Endothelial cell (in vitro differentiated cells): Measurements from ENCODE around the gene PIGS. TPM values are rescaled to one million over a fixed set of nuclear protein-coding genes. Genes with fewer than 3 reads are reported as not detected.

ENCODE experiments used
- DNase-seq: peaks from one replicate; pipeline ENCODE4 v3.0.0; 2021; ENCODE audit warnings: low spot score
- H3K27ac Mint-ChIP-seq: one replicate; pipeline ENCODE4 v1.8.0; 2021; ENCODE audit warnings: mixed read lengths, inconsistent platforms; ENCODE audit not compliant: unreplicated experiment
- H3K27me3 Mint-ChIP-seq: one replicate; pipeline ENCODE4 v1.8.0; 2021; ENCODE audit warnings: mild to moderate bottlenecking, moderate library complexity, mixed read lengths, inconsistent platforms; ENCODE audit not compliant: unreplicated experiment
- H3K36me3 Mint-ChIP-seq: one replicate; pipeline ENCODE4 v1.8.0; 2021; ENCODE audit warnings: mild to moderate bottlenecking, low read depth, mixed read lengths, inconsistent platforms; ENCODE audit not compliant: unreplicated experiment
- H3K4me1 Mint-ChIP-seq: one replicate; pipeline ENCODE4 v1.8.0; 2021; ENCODE audit warnings: mild to moderate bottlenecking, mixed read lengths, inconsistent platforms; ENCODE audit not compliant: unreplicated experiment
- H3K4me3 Mint-ChIP-seq: one replicate; pipeline ENCODE4 v1.8.0; 2021; ENCODE audit warnings: mild to moderate bottlenecking, mixed read lengths, inconsistent platforms; ENCODE audit not compliant: unreplicated experiment
- H3K9me3 Mint-ChIP-seq: one replicate; pipeline ENCODE4 v1.8.0; 2021; ENCODE audit warnings: mixed read lengths, inconsistent platforms; ENCODE audit not compliant: unreplicated experiment
- total RNA-seq: library from RNA; stranded (reverse); fragmentation: NEBNext Ultra II Directional; extraction: Animal tissue kit (Norgen Biotek cat#: 25700); gene quantifications from one replicate; pipeline ENCODE4 v1.2.1, GENCODE V29; 2021; ENCODE audit not compliant: unreplicated experiment
- TF ChIP-seq, protein P1 (sequence below): fragments of 200-600 bp; sonication (generic); IDR thresholded peaks from one replicate; pipeline ENCODE4 v1.5.0; 2021; ENCODE audit warnings: antibody characterized with exemption; ENCODE audit not compliant: unreplicated experiment

PIGS gene
- total RNA-seq, 1 donor from 2014 or later: 53.6 TPM

DNA sequence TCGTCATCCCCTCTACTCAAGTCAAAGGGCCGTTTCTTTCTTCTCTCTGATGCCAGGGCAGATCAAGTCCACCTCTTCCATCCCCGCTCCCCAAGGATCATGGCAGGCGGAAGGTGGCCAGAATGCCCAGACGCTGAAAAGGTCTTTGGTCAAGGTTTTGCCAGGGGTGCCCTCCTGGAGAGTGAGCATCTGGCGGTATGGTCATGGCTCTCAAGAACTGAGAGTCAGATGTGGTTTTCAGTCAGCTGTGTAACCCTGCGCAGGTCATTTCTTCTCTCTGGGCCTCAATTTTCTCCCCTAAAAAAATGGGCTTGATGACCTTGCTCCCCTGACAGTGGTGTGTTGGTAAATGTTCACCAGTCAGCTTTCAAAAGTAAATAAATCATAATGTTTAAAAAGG, 52.7 kb downstream of the PIGS start:
- no peaks in the 10 kb centered on the region for H3K36me3 Mint-ChIP-seq
- peaks cover 7% of the 10 kb centered on the region for H3K4me1 Mint-ChIP-seq
- no peak for DNase-seq
- TF ChIP-seq, protein P1, sequence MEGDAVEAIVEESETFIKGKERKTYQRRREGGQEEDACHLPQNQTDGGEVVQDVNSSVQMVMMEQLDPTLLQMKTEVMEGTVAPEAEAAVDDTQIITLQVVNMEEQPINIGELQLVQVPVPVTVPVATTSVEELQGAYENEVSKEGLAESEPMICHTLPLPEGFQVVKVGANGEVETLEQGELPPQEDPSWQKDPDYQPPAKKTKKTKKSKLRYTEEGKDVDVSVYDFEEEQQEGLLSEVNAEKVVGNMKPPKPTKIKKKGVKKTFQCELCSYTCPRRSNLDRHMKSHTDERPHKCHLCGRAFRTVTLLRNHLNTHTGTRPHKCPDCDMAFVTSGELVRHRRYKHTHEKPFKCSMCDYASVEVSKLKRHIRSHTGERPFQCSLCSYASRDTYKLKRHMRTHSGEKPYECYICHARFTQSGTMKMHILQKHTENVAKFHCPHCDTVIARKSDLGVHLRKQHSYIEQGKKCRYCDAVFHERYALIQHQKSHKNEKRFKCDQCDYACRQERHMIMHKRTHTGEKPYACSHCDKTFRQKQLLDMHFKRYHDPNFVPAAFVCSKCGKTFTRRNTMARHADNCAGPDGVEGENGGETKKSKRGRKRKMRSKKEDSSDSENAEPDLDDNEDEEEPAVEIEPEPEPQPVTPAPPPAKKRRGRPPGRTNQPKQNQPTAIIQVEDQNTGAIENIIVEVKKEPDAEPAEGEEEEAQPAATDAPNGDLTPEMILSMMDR: no peak
- peaks cover 12% of the 10 kb centered on the region for H3K27me3 Mint-ChIP-seq
- no peak overlapping the region for H3K27ac Mint-ChIP-seq
- no peaks in the 10 kb centered on the region for H3K9me3 Mint-ChIP-seq
- H3K4me3 Mint-ChIP-seq: no peak overlapping the region

DNA sequence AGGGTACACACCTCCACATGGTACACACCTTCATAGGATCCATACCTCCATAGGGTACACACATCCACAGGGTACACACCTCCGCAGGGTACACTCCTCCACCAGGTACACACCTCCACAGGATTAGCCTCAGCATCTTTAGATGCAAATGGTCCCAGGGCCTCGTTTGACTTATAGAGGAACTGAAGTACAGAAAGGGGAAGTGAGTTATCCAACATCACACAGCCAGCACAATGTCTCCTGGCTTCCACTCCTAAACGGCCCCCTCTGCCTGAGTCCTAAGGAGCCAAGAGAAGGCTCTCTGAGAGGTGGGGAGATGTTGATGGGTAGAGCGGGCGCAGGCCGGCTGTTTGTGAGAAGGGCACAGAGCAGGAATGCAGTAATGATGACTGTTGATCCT, 53.2 kb downstream of the PIGS start:
- no peak overlapping the region for H3K4me3 Mint-ChIP-seq
- DNase-seq: no peak
- H3K27me3 Mint-ChIP-seq: peaks cover 12% of the 10 kb centered on the region
- H3K4me1 Mint-ChIP-seq: peaks cover 7% of the 10 kb centered on the region
- no peak overlapping the region for H3K27ac Mint-ChIP-seq
- TF ChIP-seq, protein P1: no peak
- no peaks in the 10 kb centered on the region for H3K9me3 Mint-ChIP-seq
- no peaks in the 10 kb centered on the region for H3K36me3 Mint-ChIP-seq

DNA sequence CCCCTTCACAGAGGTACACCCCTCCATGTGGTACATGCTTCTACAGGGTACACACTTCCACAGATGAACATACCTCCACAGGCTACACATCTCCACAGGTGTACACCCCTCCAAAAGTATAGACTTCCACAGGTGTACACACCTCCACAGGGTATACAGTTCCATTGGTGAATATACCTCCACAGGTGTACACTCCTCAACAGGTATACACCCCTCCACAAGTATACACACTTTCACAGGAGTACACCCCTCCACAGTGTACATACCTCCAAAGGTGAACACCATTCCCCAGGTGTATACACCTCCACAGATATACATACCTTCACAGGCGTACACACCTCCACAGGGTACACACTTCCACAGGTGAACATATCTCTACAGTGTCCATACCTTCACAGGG, 55.8 kb downstream of the PIGS start:
- H3K9me3 Mint-ChIP-seq: no peaks in the 10 kb centered on the region
- no peak for DNase-seq
- no peak overlapping the region for H3K4me3 Mint-ChIP-seq
- TF ChIP-seq, protein P1: no peak
- H3K27ac Mint-ChIP-seq: no peak overlapping the region
- peaks cover 2% of the 10 kb centered on the region for H3K4me1 Mint-ChIP-seq
- H3K36me3 Mint-ChIP-seq: no peaks in the 10 kb centered on the region
- H3K27me3 Mint-ChIP-seq: peaks cover 10% of the 10 kb centered on the region

DNA sequence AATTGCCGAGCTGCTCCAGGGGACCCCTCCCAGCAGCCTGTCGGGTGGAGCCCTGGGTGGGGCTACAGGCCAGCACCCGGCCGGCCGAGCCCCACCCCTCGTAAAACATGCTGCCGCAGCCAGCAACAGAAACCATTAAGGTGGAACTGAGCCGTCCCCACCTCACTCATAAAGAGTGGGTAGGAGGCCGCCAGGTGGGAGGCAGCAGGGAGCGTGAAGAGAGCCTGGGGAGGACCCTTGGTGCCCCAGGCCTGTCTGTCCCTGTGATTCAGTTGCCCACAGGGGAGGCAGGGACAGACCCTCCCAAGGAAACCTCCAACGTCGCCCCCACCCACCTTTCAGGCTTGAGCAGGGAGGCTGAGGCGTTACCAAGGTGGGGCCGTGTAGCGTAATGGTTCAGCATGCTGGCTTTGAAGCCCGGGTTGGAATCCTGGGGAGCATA, 56.7 kb downstream of the PIGS start:
- Mint-ChIP-seq H3K27me3 (peaks cover 15% of the 10 kb centered on the region), H3K4me1 (peaks cover 2% of the 10 kb centered on the region), H3K36me3 (no peaks in the 10 kb centered on the region), H3K9me3 (no peaks in the 10 kb centered on the region), H3K4me3 (no peak overlapping the region), H3K27ac (no peak overlapping the region)
- no peak for DNase-seq
- TF ChIP-seq, protein P1: no peak

DNA sequence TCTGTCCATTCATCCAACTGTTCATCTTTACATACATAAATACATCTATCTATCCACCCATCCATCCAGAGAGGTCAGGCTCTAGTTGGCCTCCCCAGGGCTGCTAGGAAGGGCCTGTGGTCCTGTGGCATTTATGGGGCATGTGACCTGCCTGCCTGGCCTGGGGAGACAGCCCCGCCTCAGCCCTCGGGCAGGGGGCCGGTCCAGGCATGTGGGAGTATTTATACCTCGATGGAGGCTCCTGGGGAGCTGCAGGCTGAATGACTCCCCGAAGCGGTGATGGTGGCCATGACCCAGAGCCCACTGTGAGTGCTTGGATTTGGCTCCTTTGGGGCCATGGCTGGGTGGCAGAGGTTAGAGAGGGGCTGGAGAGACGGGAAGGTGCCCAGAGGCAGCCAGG, 57.8 kb downstream of the PIGS start:
- Mint-ChIP-seq H3K9me3 (no peaks in the 10 kb centered on the region), H3K27me3 (peaks cover 19% of the 10 kb centered on the region), H3K36me3 (no peaks in the 10 kb centered on the region), H3K27ac (no peak overlapping the region), H3K4me1 (no peaks in the 10 kb centered on the region), H3K4me3 (no peak overlapping the region)
- TF ChIP-seq, protein P1: no peak
- DNase-seq: no peak
